ENCODE results near the gene OR2T11.
A peak's percentile ranks its signal among the peaks of the same experiment; 100 is the strongest.
"Not testable (repeated sequence)": the region's sequence is repeated elsewhere in the genome, so short reads cannot be mapped to it uniquely, and the experiment has no call there.

OR2T11 gene

GRCh38 chr1:248618878-248619277 is 16.0 kb downstream of the OR2T11 start:
- peak; percentile 70 for DNase-seq (ENCODE audit: low spot score)

- no peak for DNase-seq (ENCODE audit: low spot score)
Observed at GRCh38 chr1:248618119-248618518, 16.8 kb downstream of the OR2T11 start.

- DNase-seq (ENCODE audit: low spot score): no peak
Observed at GRCh38 chr1:248613742-248614141, 21.1 kb downstream of the OR2T11 start.

DNA sequence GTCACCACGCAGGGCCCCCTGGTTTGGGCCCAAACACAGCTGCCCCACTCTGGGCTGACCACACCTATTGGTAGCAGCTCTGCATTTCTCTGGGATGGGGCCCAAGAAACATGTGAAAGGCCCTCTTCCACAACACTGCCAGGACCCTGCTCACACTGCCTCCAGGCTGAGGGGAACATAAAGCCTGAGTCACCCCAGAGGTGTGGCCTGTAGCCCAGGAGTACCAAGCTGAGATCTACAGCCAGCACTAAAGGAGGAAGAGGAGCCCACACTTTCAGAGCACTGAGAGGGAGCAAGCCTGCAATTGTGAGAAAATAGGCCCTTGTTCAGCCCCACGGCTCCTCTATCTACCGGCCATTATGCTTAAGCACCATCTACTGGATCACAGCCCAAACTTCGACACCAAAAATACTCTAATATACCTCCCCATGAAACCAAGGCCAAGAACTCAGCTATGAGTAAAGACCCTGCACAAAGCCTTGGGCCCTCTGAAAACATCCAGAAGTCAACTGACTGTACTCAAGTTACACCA is 22.9 kb downstream of the OR2T11 start:
- DNase-seq (ENCODE audit: low spot score): no peak

DNA sequence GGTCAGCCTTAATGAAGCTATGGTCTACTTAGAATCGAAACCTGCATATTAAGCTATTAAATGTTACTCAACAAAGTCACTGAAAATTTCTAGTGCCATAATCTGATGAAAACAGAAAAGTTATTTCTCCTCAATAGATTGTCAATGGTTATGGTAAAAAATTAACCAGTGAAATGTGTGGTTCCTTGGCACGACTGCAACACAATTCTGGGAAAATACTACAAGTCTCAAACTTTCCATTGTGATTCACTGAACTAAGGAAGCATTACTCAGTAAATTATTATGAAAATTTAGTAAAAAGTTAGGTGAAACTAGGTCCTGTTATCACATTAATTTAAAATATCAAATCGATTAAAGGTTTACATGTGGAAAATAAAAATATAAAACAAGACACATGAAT is 24.6 kb downstream of the OR2T11 start:
- no peak for DNase-seq (ENCODE audit: low spot score)

DNA sequence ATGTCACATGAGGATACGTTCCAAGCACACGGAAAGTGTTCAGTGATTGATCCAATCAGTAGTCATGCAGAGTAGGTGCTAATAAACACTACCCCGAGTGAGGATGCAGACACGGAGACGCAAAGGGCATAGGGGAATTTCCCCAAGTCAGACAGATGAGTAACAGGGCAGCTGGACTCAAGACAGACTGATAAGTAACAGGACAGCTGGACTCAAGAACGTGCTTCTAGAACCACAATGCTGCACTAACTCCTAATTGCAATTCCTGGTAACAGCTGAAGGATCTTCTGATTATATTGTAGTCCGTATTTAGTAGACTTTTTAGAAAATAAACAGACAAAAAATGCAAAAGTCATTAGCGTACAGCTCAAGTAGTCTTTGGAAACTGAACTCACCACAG is 35.5 kb downstream of the OR2T11 start:
- DNase-seq (ENCODE audit: low spot score): no peak

DNA sequence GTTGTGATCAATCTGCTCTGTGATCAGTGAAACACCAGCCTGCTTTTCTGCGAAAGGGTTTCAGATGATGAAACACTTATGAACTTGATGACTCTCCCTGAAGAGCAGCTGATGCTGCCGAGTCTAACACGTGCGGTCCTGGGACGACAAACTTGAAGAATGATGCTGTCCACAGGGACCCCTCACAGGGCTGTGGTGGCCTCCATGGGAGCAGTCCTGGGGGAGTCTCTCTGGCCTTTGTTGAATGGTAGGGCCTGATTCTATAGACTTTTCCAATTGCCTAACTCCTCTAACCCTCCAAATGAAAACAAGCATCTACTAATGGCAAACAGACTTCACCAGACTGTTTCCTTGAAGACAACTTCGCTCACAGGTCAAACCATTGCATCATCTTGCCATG is 37.3 kb downstream of the OR2T11 start, which contains the start of gene OR2T10:
OR2T10 (minus strand) TSS at position 112 of the 400 bp plus-strand sequence. CDS start 3,932 bp downstream, outside the sequence.
- DNase-seq (ENCODE audit: low spot score): no peak

- no peak for DNase-seq (ENCODE audit: low spot score)
Observed at GRCh38 chr1:248596615-248597014, 38.3 kb downstream of the OR2T11 start.

DNA sequence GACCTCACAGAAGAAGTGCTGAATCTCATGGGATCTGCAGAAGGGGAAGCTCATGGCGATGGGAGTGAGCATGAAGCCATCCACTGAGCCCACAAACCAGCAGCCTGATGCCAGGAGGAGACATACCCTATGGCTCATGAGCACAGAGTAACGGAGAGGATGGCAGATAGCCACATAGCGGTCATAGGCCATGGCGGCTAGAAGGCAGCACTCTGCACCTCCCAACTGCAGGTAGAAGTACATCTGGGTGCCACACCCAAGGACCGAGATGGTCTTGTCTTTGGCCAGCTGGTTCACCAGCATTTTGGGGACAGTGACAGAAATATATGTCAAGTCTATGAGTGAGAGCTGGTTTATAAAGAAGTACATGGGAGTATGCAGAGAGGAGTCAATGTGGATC is 41.7 kb downstream of the OR2T11 start:
- DNase-seq (ENCODE audit: low spot score): no peak

DNA sequence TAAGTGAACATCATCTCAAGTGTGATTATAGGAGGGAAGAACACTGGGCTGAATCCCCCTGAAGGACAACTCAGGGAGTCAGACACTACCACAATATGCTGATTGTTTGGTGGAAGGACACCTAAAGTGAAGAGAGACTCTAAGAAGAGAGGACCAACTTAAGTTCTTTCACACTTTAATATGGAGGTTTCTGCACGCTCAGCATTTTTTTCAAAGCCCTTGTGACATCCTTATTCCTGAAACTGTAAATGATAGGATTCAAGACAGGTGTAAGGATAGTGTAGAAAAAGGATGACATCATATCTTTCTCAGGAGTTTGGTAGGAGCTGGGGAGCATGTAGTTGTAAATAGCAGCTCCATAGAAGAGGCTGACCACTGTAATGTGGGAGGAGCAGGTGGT is 42.2 kb downstream of the OR2T11 start:
- no peak for DNase-seq (ENCODE audit: low spot score)

GRCh38 chr1:248590055-248590454 is 44.8 kb downstream of the OR2T11 start:
- no peak for DNase-seq (ENCODE audit: low spot score)

DNA sequence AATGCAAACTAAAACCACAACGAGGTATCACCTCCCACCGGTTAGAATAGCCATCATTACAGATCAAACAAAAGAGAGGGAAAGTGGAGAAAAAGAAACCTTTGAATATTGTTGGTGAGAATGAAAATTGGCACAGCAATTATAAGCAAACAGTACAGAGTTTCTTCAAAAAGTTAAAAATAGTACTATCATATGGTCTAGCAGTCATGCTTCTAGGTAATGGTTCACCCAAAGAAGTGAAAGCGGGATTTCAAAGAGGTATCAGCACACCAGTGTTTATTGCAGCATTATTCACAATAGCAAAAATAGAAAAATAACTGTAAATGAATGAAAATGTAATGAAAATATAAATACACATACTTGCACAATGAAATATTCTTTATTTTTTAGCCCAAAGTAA is 45.6 kb downstream of the OR2T11 start:
- no peak for DNase-seq (ENCODE audit: low spot score)

DNA sequence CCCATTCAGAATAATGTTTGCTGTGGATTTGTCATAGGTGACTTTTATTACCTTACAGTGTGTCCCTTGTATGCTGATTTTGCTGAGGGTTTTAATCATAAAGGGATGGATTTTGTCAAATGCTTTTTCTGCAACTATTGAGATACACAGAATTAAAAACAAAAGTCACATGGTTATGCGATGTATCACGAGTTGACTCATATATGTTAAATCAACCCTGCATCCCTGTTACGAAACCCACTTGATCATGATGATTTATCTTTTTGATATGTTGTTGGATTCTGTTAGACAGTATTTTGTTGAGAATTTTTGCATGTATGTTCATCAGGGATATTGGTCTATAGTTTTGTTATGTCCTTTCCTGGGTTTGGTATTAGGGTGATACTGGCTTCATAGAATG is 49.6 kb downstream of the OR2T11 start:
- DNase-seq (ENCODE audit: low spot score): no peak

GRCh38 chr1:248576260-248576980 is 58.5 kb downstream of the OR2T11 start:
- no peak for DNase-seq (ENCODE audit: low spot score)

GRCh38 chr1:248574657-248575056 is 60.2 kb downstream of the OR2T11 start, which contains the start of gene OR2T34:
Gene OR2T34 (minus strand): TSS chr1:248574757. CDS start chr1:248574757, 0 bp downstream.
- not testable (repeated sequence) for DNase-seq (ENCODE audit: low spot score)

GRCh38 chr1:248573856-248574255 is 61.0 kb downstream of the OR2T11 start:
- not testable (repeated sequence) for DNase-seq (ENCODE audit: low spot score)

Data from GM03348 (cell line).